GM23338 (cell line): ENCODE data around the gene BCO1. TPM values are rescaled to one million over a fixed set of nuclear protein-coding genes. Genes with fewer than 3 reads are reported as not detected.

Experiments
- ATAC-seq: fragments of 200-7000 bp; cut with Tn5 transposase; 3 replicates; pipeline ENCODE4 v1.9.1; 2020
- DNase-seq: peaks from one replicate; pipeline ENCODE4 v3.0.0-alpha.2; 2015; ENCODE audit warnings: low spot score
- H2AFZ ChIP-seq: fragments of 200-600 bp; sonication (generic); 2 replicates; pipeline ENCODE4 v1.8.0; 2016; ENCODE audit warnings: antibody characterized with exemption, mild to moderate bottlenecking, moderate library complexity
- H3F3A ChIP-seq: fragments of 200-600 bp; sonication (generic); replicated peaks from 2 replicates; pipeline ENCODE4 v1.8.0; 2017; ENCODE audit warnings: antibody characterized with exemption, mixed run types, low read depth
- H3K27ac ChIP-seq: fragments of 200-600 bp; sonication (generic); 2 replicates; pipeline ENCODE4 v1.6.1; 2016; ENCODE audit warnings: low read depth
- H3K27me3 ChIP-seq: fragments of 200-600 bp; sonication (generic); 2 replicates; pipeline ENCODE4 v1.8.0; 2016; ENCODE audit warnings: mild to moderate bottlenecking, mixed run types, moderate library complexity; ENCODE audit not compliant: insufficient read depth
- H3K36me3 ChIP-seq: fragments of 200-600 bp; sonication (generic); 2 replicates; pipeline ENCODE4 v1.8.0; 2016; ENCODE audit warnings: mild to moderate bottlenecking; ENCODE audit not compliant: insufficient read depth
- H3K4me1 ChIP-seq: fragments of 200-600 bp; sonication (generic); 2 replicates; pipeline ENCODE4 v1.8.0; 2016; ENCODE audit warnings: mild to moderate bottlenecking, moderate library complexity; ENCODE audit not compliant: insufficient read depth
- H3K4me2 ChIP-seq: fragments of 200-600 bp; sonication (generic); 2 replicates; pipeline ENCODE4 v1.7.1; 2017; ENCODE audit warnings: mixed run types
- H3K4me3 ChIP-seq: fragments of 200-600 bp; sonication (generic); 2 replicates; pipeline ENCODE4 v1.6.1; 2016; ENCODE audit warnings: mixed run types
- H3K79me2 ChIP-seq: fragments of 200-600 bp; sonication (generic); replicated peaks from 2 replicates; pipeline ENCODE4 v1.8.0; 2017; ENCODE audit warnings: mild to moderate bottlenecking; ENCODE audit not compliant: insufficient read depth
- H3K9me2 ChIP-seq: fragments of 200-600 bp; sonication (generic); 2 replicates; pipeline ENCODE4 v1.8.0; 2017; ENCODE audit not compliant: insufficient read depth
- H4K20me1 ChIP-seq: fragments of 200-600 bp; sonication (generic); replicated peaks from 2 replicates; pipeline ENCODE4 v1.8.0; 2017; ENCODE audit warnings: mild to moderate bottlenecking; ENCODE audit not compliant: insufficient read depth
- H3K27ac Mint-ChIP-seq: 2 replicates; pipeline ENCODE4 v1.8.0; 2020; ENCODE audit warnings: inconsistent platforms, mild to moderate bottlenecking, moderate library complexity, mixed read lengths
- H3K27me3 Mint-ChIP-seq: 3 replicates; pipeline ENCODE4 v1.8.0; 2022; ENCODE audit warnings: low read depth, mild to moderate bottlenecking, moderate library complexity, mixed read lengths, inconsistent platforms; ENCODE audit not compliant: insufficient read depth, poor library complexity
- H3K36me3 Mint-ChIP-seq: 3 replicates; pipeline ENCODE4 v1.8.0; 2021; ENCODE audit warnings: low read depth, mild to moderate bottlenecking, inconsistent platforms, moderate library complexity, mixed read lengths
- H3K4me1 Mint-ChIP-seq: 3 replicates; pipeline ENCODE4 v1.8.0; 2020; ENCODE audit warnings: mild to moderate bottlenecking, inconsistent platforms, mixed read lengths
- H3K4me3 Mint-ChIP-seq: 3 replicates; pipeline ENCODE4 v1.8.0; 2021; ENCODE audit warnings: moderate library complexity, mild to moderate bottlenecking, inconsistent platforms, mixed read lengths
- H3K9me3 Mint-ChIP-seq: 3 replicates; pipeline ENCODE4 v1.8.0; 2020; ENCODE audit warnings: moderate library complexity, mild to moderate bottlenecking, inconsistent platforms, mixed read lengths
- CTCF ChIP-seq, 2 experiments: fragments of 200-600 bp in 1 of 2; sonication (generic) in 1 of 2; conservative IDR thresholded peaks; 2 replicates each; pipeline versions ENCODE4 v1.5.1 to v1.6.1; 2016 to 2017; ENCODE audit warnings: antibody characterized with exemption in 2 of 2, low read depth in 2 of 2, mild to moderate bottlenecking in 2 of 2, moderate library complexity in 1 of 2
- ETS1 ChIP-seq: IDR thresholded peaks from 2 replicates; pipeline ENCODE4 v1.6.1; 2016; ENCODE audit warnings: antibody characterized with exemption
- EZH2 ChIP-seq: fragments of 200-600 bp; sonication (generic); IDR thresholded peaks from one replicate; pipeline ENCODE4 v1.8.0; 2017; ENCODE audit warnings: antibody characterized with exemption, mild to moderate bottlenecking, low read depth; ENCODE audit not compliant: unreplicated experiment
- JUNB ChIP-seq: IDR thresholded peaks from one replicate; pipeline ENCODE4 v1.6.1; 2016; ENCODE audit warnings: antibody characterized with exemption; ENCODE audit not compliant: unreplicated experiment
- NANOG ChIP-seq: IDR thresholded peaks from 2 replicates; pipeline ENCODE4 v1.6.1; 2016; ENCODE audit warnings: antibody characterized with exemption, borderline replicate concordance
- STAT1 ChIP-seq: IDR thresholded peaks from one replicate; pipeline ENCODE4 v1.6.1; 2016; ENCODE audit warnings: antibody characterized with exemption; ENCODE audit not compliant: unreplicated experiment
- ZNF114 ChIP-seq: fragments of 250-450 bp; sonication (Bioruptor Pico); IDR thresholded peaks from 2 replicates; pipeline ENCODE4 v1.5.0; 2020; ENCODE audit warnings: mild to moderate bottlenecking, moderate library complexity
- ZNF331 ChIP-seq: fragments of 250-450 bp; sonication (Bioruptor Pico); IDR thresholded peaks from 2 replicates; pipeline ENCODE4 v1.5.0; 2020; ENCODE audit warnings: low read depth, mild to moderate bottlenecking, moderate library complexity
- polyA plus RNA-seq: library from polyadenylated mRNA; unstranded; fragments of >200 nt; fragmentation: Nextera tagmentation; extraction: Ambion mirVana; gene quantifications from 2 replicates; pipeline ENCODE4 v1.2.1, GENCODE V29; 2016
- total RNA-seq: library from RNA; depleted of rRNA; stranded (reverse); fragments of >200 nt; shearing (Covaris generic); gene quantifications from 2 replicates; pipeline ENCODE4 v1.2.3, GENCODE V29; 2014
- TF ChIP-seq, protein P1 (sequence below): fragments of 250-450 bp; sonication (Bioruptor Pico); IDR thresholded peaks from 2 replicates; pipeline ENCODE4 v1.5.0; 2020; ENCODE audit warnings: mild to moderate bottlenecking, moderate library complexity

Gene BCO1
- total and polyA plus RNA-seq, 2 experiments from 2014 or later = 0.28 TPM; not detected in 1

DNA sequence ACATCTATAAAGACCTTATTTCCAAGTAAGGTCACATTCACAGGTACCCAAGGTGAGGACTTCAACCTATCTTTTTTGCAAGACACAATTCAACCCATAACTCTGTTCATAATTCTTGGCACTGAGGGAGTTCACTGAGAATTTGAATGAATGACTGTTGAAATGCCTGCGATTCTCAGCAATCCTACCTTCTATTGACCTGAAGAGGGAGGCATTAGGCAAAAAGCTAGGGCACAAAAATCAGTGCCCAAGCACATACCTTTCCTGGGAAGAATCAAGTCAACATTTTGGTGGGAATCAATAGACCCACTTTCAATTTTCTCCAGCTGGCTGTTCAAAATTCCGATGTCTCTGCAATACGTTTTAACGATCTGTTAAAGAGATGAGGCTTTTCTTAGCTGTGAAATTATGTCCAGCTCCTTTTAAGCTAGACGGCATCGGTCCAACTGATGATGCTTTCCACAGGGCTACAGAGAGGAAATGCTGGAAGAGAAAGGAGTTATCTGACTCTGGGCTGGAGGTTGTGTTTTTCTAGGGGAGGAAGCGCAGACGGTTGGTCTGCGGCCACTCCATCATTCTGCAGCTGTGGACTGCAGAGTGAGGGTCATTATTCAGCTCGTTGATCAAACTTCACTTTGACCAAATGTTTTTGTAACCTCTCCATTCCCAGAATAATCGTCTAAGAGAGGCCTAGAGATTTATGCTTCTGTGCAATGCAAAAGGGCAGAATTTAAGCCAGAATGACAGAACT is 25.2 kb downstream of the BCO1 start:
- Mint-ChIP-seq H3K36me3 (no peaks in the 10 kb centered on the region), H3K4me1 (no peaks in the 10 kb centered on the region), H3K9me3 (no peaks in the 10 kb centered on the region), H3K27ac (no peak overlapping the region), H3K4me3 (no peak overlapping the region), H3K27me3 (peaks cover 2% of the 10 kb centered on the region)
- Histone ChIP-seq H4K20me1 (no peaks in the 10 kb centered on the region), H3F3A (no peaks in the 10 kb centered on the region), H3K4me3 (no peak overlapping the region), H3K27ac (no peak overlapping the region), H3K9me2 (peaks cover 3% of the 10 kb centered on the region; the same call in 1 of the 2 replicates), H3K36me3 (no peaks in the 10 kb centered on the region), H2AFZ (no peak overlapping the region), H3K79me2 (no peaks in the 10 kb centered on the region), H3K4me1 (no peaks in the 10 kb centered on the region), H3K4me2 (no peak overlapping the region), H3K27me3 (no peaks in the 10 kb centered on the region)
- ATAC-seq (no peak), DNase-seq (peak; percentile 47)
- TF ChIP-seq STAT1 (no peak), ETS1 (no peak), ZNF331 (CRISPR knock-in tag) (no peak), NANOG (no peak), CTCF (conservative IDR thresholded peaks at IDR 0.05; ENCODE audit: low read depth in 2 of 2) (peak; percentile 30 to 56)

GRCh38 chr16:81264386-81264785 is 25.9 kb downstream of the BCO1 start:
- Histone ChIP-seq H3F3A (no peaks in the 10 kb centered on the region), H3K27ac (no peak overlapping the region), H4K20me1 (no peaks in the 10 kb centered on the region), H3K4me2 (no peak overlapping the region), H3K4me1 (no peaks in the 10 kb centered on the region), H3K79me2 (no peaks in the 10 kb centered on the region), H3K9me2 (peaks cover 3% of the 10 kb centered on the region; the same call in 1 of the 2 replicates), H3K36me3 (no peaks in the 10 kb centered on the region), H2AFZ (no peak overlapping the region), H3K27me3 (no peaks in the 10 kb centered on the region), H3K4me3 (no peak overlapping the region)
- H3K27ac Mint-ChIP-seq = no peak overlapping the region
- H3K4me1 Mint-ChIP-seq = no peaks in the 10 kb centered on the region
- ATAC-seq = no peak
- no peak for DNase-seq
- no peaks in the 10 kb centered on the region for H3K9me3 Mint-ChIP-seq
- H3K4me3 Mint-ChIP-seq = no peak overlapping the region
- peaks cover 2% of the 10 kb centered on the region for H3K27me3 Mint-ChIP-seq
- H3K36me3 Mint-ChIP-seq = no peaks in the 10 kb centered on the region
- no peak for TF ChIP-seq ZNF331 (CRISPR knock-in tag)
- TF ChIP-seq STAT1 = no peak
- TF ChIP-seq JUNB = no peak
- no peak for TF ChIP-seq CTCF (conservative IDR thresholded peaks at IDR 0.05; ENCODE audit: low read depth in 2 of 2)
- TF ChIP-seq EZH2 = no peak
- no peak for TF ChIP-seq ZNF114 (CRISPR knock-in tag)
- TF ChIP-seq, protein P1, sequence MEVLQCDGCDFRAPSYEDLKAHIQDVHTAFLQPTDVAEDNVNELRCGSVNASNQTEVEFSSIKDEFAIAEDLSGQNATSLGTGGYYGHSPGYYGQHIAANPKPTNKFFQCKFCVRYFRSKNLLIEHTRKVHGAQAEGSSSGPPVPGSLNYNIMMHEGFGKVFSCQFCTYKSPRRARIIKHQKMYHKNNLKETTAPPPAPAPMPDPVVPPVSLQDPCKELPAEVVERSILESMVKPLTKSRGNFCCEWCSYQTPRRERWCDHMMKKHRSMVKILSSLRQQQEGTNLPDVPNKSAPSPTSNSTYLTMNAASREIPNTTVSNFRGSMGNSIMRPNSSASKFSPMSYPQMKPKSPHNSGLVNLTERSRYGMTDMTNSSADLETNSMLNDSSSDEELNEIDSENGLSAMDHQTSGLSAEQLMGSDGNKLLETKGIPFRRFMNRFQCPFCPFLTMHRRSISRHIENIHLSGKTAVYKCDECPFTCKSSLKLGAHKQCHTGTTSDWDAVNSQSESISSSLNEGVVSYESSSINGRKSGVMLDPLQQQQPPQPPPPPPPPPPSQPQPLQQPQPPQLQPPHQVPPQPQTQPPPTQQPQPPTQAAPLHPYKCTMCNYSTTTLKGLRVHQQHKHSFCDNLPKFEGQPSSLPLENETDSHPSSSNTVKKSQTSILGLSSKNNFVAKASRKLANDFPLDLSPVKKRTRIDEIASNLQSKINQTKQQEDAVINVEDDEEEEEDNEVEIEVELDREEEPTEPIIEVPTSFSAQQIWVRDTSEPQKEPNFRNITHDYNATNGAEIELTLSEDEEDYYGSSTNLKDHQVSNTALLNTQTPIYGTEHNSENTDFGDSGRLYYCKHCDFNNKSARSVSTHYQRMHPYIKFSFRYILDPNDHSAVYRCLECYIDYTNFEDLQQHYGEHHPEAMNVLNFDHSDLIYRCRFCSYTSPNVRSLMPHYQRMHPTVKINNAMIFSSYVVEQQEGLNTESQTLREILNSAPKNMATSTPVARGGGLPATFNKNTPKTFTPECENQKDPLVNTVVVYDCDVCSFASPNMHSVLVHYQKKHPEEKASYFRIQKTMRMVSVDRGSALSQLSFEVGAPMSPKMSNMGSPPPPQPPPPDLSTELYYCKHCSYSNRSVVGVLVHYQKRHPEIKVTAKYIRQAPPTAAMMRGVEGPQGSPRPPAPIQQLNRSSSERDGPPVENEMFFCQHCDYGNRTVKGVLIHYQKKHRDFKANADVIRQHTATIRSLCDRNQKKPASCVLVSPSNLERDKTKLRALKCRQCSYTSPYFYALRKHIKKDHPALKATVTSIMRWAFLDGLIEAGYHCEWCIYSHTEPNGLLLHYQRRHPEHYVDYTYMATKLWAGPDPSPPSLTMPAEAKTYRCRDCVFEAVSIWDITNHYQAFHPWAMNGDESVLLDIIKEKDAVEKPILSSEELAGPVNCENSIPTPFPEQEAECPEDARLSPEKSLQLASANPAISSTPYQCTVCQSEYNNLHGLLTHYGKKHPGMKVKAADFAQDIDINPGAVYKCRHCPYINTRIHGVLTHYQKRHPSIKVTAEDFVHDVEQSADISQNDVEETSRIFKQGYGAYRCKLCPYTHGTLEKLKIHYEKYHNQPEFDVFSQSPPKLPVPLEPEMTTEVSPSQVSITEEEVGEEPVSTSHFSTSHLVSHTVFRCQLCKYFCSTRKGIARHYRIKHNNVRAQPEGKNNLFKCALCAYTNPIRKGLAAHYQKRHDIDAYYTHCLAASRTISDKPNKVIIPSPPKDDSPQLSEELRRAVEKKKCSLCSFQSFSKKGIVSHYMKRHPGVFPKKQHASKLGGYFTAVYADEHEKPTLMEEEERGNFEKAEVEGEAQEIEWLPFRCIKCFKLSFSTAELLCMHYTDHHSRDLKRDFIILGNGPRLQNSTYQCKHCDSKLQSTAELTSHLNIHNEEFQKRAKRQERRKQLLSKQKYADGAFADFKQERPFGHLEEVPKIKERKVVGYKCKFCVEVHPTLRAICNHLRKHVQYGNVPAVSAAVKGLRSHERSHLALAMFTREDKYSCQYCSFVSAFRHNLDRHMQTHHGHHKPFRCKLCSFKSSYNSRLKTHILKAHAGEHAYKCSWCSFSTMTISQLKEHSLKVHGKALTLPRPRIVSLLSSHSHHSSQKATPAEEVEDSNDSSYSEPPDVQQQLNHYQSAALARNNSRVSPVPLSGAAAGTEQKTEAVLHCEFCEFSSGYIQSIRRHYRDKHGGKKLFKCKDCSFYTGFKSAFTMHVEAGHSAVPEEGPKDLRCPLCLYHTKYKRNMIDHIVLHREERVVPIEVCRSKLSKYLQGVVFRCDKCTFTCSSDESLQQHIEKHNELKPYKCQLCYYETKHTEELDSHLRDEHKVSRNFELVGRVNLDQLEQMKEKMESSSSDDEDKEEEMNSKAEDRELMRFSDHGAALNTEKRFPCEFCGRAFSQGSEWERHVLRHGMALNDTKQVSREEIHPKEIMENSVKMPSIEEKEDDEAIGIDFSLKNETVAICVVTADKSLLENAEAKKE = no peak
